Testis (tissue), 3 donors: Measurements from ENCODE around the gene KCNG1. TPM values are rescaled to one million over a fixed set of nuclear protein-coding genes. Genes with fewer than 3 reads are reported as not detected.

ENCODE experiments used
- DNase-seq: peaks from one replicate; pipeline ENCODE4 v3.0.0-alpha.2; 2019
- H3K27ac ChIP-seq, 2 donors: fragments of 200-600 bp; sonication (generic); one replicate each; pipeline ENCODE4 v1.5.1; 2019
- H3K27me3 ChIP-seq: fragments of 200-600 bp; sonication (generic); one replicate; pipeline ENCODE4 v1.5.1; 2019
- H3K36me3 ChIP-seq: fragments of 200-600 bp; sonication (generic); one replicate; pipeline ENCODE4 v1.5.1; 2017; ENCODE audit warnings: low read depth; ENCODE audit errors: missing control alignments
- H3K4me1 ChIP-seq: fragments of 200-600 bp; sonication (generic); one replicate; pipeline ENCODE4 v1.5.1; 2019
- H3K4me3 ChIP-seq, 2 donors: fragments of 200-600 bp; sonication (generic); one replicate each; pipeline ENCODE4 v1.5.1; 2017 to 2019
- H3K9me3 ChIP-seq: fragments of 200-600 bp; sonication (generic); one replicate; pipeline ENCODE4 v1.5.1; 2017
- POLR2A ChIP-seq: fragments of 450-650 bp; IDR thresholded peaks from one replicate; pipeline ENCODE4 v1.6.1; 2017; ENCODE audit warnings: antibody characterized with exemption, mild to moderate bottlenecking, moderate library complexity
- WGBS, 2 donors: methylation state at CpG; one replicate each; pipeline ENCODE4 v1.1.5; 2018; 5-methylcytosine and 5-hydroxymethylcytosine counted together
- intact Hi-C: fragments of 100-400 bp; cut with DNase I; formaldehyde crosslinking; loops from one replicate; pipeline ENCODE4 v1.15.1; 2023; ENCODE audit warnings: low total_unique reads
- polyA plus RNA-seq: library from polyadenylated mRNA; stranded (reverse); fragments of 350-450 nt; fragmentation: Illumina TruSeq; extraction: RNeasy Lipid Tissue Mini Kit (QIAGEN cat#74804); gene quantifications from one replicate; pipeline ENCODE4 v1.2.3, GENCODE V29; 2014; ENCODE audit warnings: low read depth, low replicate concordance; ENCODE audit not compliant: insufficient read depth
- total RNA-seq, 2 donors: library from RNA; depleted of rRNA; stranded (reverse); fragments of >200 nt; gene quantifications; one replicate each; pipeline ENCODE4 v1.2.3, GENCODE V29; 2016
- TF ChIP-seq, protein P1 (sequence below), 3 experiments: fragments of 450-650 bp in 2 of 3; fragments of 200-600 bp in 1 of 3; sonication (generic) in 1 of 3; IDR thresholded peaks; one replicate each; pipeline ENCODE4 v1.5.1; 2016 to 2019; ENCODE audit warnings: antibody characterized with exemption in 3 of 3, mild to moderate bottlenecking in 2 of 3, moderate library complexity in 1 of 3

KCNG1 gene
- total and polyA plus RNA-seq, 3 donors from 2014 or later: 20.9 to 78.2 (median 35.8) TPM

DNA sequence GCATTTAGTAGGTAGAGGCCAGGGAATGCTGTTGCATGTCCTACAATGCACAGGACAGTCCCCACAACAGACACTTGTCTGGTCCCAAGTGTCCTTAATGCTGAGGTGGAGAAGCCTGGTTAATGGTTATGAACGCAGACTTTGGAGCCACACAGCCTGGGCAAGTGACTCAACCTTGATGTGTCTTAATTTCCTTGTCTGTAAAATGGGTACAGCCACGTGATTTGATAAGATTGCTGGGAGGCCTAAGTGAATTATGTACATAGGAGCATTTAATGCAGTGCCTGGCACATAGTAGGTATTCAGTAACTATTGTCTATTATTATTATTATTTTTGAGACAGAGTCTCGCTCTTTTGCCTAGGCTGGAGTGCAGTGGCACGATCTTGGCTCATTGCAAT lies 11.4 kb downstream of the KCNG1 start:
- intact Hi-C loops: no loop called here
- no peaks in the 10 kb centered on the region for H3K9me3 ChIP-seq
- peaks cover 6% of the 10 kb centered on the region for H3K4me1 ChIP-seq
- TF ChIP-seq, protein P1, sequence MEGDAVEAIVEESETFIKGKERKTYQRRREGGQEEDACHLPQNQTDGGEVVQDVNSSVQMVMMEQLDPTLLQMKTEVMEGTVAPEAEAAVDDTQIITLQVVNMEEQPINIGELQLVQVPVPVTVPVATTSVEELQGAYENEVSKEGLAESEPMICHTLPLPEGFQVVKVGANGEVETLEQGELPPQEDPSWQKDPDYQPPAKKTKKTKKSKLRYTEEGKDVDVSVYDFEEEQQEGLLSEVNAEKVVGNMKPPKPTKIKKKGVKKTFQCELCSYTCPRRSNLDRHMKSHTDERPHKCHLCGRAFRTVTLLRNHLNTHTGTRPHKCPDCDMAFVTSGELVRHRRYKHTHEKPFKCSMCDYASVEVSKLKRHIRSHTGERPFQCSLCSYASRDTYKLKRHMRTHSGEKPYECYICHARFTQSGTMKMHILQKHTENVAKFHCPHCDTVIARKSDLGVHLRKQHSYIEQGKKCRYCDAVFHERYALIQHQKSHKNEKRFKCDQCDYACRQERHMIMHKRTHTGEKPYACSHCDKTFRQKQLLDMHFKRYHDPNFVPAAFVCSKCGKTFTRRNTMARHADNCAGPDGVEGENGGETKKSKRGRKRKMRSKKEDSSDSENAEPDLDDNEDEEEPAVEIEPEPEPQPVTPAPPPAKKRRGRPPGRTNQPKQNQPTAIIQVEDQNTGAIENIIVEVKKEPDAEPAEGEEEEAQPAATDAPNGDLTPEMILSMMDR (IDR thresholded peaks at IDR 0.05): no peak
- TF ChIP-seq POLR2A: no peak
- H3K4me3 ChIP-seq: no peak overlapping the region
- DNase-seq: no peak
- H3K27me3 ChIP-seq: no peaks in the 10 kb centered on the region
- H3K27ac ChIP-seq: no peak overlapping the region
- no peaks in the 10 kb centered on the region for H3K36me3 ChIP-seq
- WGBS, 2 donors: 91 to 96% methylated on average over 4 of the region's 4 CpGs

DNA sequence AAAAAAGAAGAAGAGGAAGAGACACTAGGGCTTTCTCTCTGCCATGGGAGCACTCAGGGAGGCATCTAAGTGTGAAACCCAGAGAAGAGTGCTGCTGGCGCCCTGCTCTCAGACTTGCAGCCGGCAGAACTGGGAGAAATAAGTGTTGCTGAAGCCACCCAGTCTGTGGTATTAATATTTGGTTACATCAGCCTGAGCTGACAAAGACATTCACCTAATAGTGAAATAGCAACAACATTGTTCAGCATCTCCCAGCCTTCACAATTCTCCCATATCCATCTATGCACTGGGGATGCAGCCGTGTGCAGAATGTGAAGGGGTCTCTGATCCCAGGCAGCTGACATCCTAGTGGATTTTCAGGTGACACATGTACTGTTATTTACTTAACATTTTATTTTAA lies 12.0 kb downstream of the KCNG1 start:
- no peak overlapping the region for H3K4me3 ChIP-seq
- no peaks in the 10 kb centered on the region for H3K27me3 ChIP-seq
- no peak overlapping the region for H3K27ac ChIP-seq
- H3K36me3 ChIP-seq: no peaks in the 10 kb centered on the region
- H3K4me1 ChIP-seq: peaks cover 6% of the 10 kb centered on the region
- intact Hi-C loops: no loop called here
- TF ChIP-seq, protein P1 (IDR thresholded peaks at IDR 0.05): no peak
- TF ChIP-seq POLR2A: no peak
- H3K9me3 ChIP-seq: no peaks in the 10 kb centered on the region
- no peak for DNase-seq
- WGBS, 2 donors: 86 to 88% methylated on average over 3 of the region's 3 CpGs

DNA sequence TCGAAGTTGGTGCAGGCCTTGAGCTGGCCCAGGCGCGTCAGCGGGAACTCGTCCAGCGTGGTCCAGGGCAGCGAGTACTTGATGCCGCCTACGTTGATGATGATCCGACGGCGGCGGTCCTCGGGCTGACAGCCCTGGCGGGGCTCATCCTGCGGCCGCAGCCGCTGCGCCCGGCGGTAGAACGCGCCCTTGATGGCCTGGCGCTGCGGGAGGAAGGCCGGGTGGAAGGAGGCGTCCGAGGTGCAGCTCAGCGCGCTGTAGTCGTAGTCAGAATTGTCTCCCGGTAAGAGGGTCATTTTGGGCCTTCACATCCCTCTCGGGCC lies 12.9 kb downstream of the KCNG1 start:
- Histone ChIP-seq H3K9me3 (no peaks in the 10 kb centered on the region), H3K27me3 (no peaks in the 10 kb centered on the region), H3K27ac (no peak overlapping the region), H3K36me3 (no peaks in the 10 kb centered on the region), H3K4me3 (peak overlapping the region in 1 of 2 donors; percentile 12), H3K4me1 (peaks cover 6% of the 10 kb centered on the region)
- intact Hi-C loops: no loop called here
- WGBS, 2 donors: 75% methylated on average over 32 of the region's 33 CpGs; no CpG with 5 or more reads in 1 of the 2 donors
- DNase-seq: no peak
- TF ChIP-seq, protein P1 (IDR thresholded peaks at IDR 0.05): no peak
- no peak for TF ChIP-seq POLR2A

DNA sequence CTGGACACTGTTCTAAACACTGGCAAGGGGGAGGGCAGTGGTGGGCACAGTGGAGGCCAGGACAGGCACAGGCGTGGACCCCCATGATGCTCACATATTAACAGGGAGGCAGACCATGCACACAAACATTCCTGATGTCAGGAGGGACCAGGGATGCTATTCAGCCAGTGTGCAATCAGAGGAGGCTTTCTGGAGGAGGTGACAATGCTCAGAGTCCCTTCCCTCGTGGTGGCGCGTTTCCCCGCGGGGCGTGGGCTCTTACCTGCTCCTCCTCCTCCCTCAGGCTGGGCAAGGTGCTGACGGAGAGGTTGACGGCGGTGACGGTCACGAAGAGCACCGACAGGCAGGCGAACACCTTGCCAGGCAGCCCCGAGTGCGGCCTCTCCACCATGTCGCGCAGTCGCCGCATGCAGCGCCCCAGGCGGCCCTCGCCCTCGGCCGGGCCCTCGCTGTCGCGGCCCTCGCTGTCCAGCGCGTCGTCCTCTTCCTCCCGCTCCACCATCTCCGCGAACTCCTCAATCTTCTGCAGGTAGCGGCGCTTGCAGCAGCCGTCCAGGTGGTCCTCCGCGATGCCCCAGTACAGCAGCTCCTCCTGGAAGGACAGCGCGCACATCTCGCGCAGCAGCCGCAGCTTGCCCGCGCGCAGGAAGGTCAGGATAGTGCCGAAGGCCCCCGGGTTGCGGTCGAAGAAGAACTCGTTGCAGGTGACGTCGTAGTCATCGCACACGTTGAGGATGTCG lies 13.4 kb downstream of the KCNG1 start:
- Histone ChIP-seq H3K27me3 (no peaks in the 10 kb centered on the region), H3K27ac (no peak overlapping the region), H3K4me3 (peak overlapping the region in 1 of 2 donors; percentile 12), H3K4me1 (peaks cover 6% of the 10 kb centered on the region), H3K36me3 (no peaks in the 10 kb centered on the region), H3K9me3 (no peaks in the 10 kb centered on the region)
- TF ChIP-seq POLR2A: no peak
- TF ChIP-seq, protein P1 (IDR thresholded peaks at IDR 0.05): no peak
- DNase-seq: no peak
- intact Hi-C loops: no loop called here
- 62 to 76% methylated on average over 42 to 58 of the region's 58 CpGs for WGBS, 2 donors

DNA sequence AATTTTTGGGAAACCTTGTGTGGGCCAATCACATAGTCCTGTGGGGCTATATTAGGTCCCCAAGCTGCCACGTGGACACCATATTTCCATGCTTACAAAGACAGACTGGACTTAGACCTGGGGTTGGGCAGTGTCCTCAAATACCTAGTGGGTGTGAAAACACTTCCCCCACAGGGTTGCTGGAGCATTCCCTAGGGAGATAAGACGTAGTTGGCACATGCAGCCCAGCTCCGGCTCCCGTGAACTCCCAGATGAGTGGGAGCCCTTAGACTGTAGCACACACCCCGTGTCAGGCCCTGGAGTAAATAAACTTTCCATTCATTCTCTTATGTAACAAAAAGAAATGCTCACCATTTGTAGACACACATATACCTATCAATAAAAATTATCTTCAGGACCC lies 14.2 kb downstream of the KCNG1 start:
- peak; percentile 79 for DNase-seq
- H3K4me1 ChIP-seq: peaks cover 8% of the 10 kb centered on the region
- intact Hi-C loops: no loop called here
- no peaks in the 10 kb centered on the region for H3K27me3 ChIP-seq
- TF ChIP-seq, protein P1 (IDR thresholded peaks at IDR 0.05): no peak
- TF ChIP-seq POLR2A: no peak
- H3K27ac ChIP-seq: no peak overlapping the region
- H3K9me3 ChIP-seq: no peaks in the 10 kb centered on the region
- H3K36me3 ChIP-seq: no peaks in the 10 kb centered on the region
- H3K4me3 ChIP-seq: no peak overlapping the region
- WGBS, 2 donors: 41 to 50% methylated on average over 5 of the region's 5 CpGs
